IMR-90 (cell line): ENCODE results near the gene TSPAN31.

Experiments used
- POLR2A ChIP-seq: IDR thresholded peaks from 2 replicates; pipeline ENCODE4 v1.6.1; 2012; ENCODE audit warnings: mild to moderate bottlenecking, low read depth, low read length
- RAD21 ChIP-seq: IDR thresholded peaks from 2 replicates; pipeline ENCODE4 v1.6.1; 2012; ENCODE audit warnings: low read length, improper control_type of control experiment
- RCOR1 ChIP-seq: IDR thresholded peaks from 2 replicates; pipeline ENCODE4 v1.6.1; 2012; ENCODE audit warnings: mild to moderate bottlenecking, low read length, improper control_type of control experiment; ENCODE audit not compliant: insufficient replicate concordance
- TF ChIP-seq, protein P1 (sequence below): conservative IDR thresholded peaks from 2 replicates; pipeline ENCODE4 v1.5.1; 2012; ENCODE audit warnings: mild to moderate bottlenecking, low read depth, low read length, improper control_type of control experiment
- TF ChIP-seq, protein P2 (sequence below): fragments of 150-350 bp; IDR thresholded peaks from 2 replicates; pipeline ENCODE4 v1.6.1; 2016; ENCODE audit warnings: low read depth, mild to moderate bottlenecking, low read length, moderate library complexity, borderline replicate concordance

DNA sequence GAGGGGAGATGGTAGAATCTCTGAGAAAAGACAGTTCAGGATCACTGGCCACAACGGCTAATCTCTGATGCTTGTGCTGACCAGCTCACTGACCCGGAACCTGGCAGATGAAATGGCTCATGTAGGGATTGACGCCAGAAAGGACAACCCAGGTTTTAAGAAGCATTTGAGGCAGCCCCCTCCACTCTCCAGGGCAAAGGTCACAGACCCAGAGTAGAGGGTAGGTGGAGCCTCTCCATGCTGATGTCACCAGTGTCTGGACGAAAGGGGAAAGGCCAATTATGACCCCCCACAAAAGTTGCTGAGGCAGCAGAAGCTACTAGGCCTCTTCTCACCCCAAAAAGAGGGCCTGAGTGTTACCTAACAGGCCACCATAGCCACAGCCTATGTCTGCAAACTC is 25.9 kb downstream of the TSPAN31 start:
- TF ChIP-seq, protein P1, sequence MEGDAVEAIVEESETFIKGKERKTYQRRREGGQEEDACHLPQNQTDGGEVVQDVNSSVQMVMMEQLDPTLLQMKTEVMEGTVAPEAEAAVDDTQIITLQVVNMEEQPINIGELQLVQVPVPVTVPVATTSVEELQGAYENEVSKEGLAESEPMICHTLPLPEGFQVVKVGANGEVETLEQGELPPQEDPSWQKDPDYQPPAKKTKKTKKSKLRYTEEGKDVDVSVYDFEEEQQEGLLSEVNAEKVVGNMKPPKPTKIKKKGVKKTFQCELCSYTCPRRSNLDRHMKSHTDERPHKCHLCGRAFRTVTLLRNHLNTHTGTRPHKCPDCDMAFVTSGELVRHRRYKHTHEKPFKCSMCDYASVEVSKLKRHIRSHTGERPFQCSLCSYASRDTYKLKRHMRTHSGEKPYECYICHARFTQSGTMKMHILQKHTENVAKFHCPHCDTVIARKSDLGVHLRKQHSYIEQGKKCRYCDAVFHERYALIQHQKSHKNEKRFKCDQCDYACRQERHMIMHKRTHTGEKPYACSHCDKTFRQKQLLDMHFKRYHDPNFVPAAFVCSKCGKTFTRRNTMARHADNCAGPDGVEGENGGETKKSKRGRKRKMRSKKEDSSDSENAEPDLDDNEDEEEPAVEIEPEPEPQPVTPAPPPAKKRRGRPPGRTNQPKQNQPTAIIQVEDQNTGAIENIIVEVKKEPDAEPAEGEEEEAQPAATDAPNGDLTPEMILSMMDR = no peak
- TF ChIP-seq RAD21 (no peak), POLR2A (no peak), RCOR1 (no peak)
- TF ChIP-seq, protein P2, sequence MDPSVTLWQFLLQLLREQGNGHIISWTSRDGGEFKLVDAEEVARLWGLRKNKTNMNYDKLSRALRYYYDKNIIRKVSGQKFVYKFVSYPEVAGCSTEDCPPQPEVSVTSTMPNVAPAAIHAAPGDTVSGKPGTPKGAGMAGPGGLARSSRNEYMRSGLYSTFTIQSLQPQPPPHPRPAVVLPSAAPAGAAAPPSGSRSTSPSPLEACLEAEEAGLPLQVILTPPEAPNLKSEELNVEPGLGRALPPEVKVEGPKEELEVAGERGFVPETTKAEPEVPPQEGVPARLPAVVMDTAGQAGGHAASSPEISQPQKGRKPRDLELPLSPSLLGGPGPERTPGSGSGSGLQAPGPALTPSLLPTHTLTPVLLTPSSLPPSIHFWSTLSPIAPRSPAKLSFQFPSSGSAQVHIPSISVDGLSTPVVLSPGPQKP = no peak
